Hepatocyte (in vitro differentiated cells): ENCODE results near the gene ENO2. TPM values are rescaled to one million over a fixed set of nuclear protein-coding genes. Genes with fewer than 3 reads are reported as not detected.
"Not testable (repeated sequence)": the region's sequence is repeated elsewhere in the genome, so short reads cannot be mapped to it uniquely, and the experiment has no call there.

Experiments used
- DNase-seq: peaks from one replicate; pipeline ENCODE4 v3.0.0-alpha.2; 2016; ENCODE audit warnings: low spot score
- H2AFZ ChIP-seq: fragments of 200-600 bp; sonication (generic); 2 replicates; pipeline ENCODE4 v1.6.0; 2016; ENCODE audit warnings: antibody characterized with exemption, mild to moderate bottlenecking
- H3K27ac ChIP-seq: fragments of 200-600 bp; sonication (generic); 2 replicates; pipeline ENCODE4 v1.5.1; 2016; ENCODE audit warnings: mild to moderate bottlenecking
- H3K27me3 ChIP-seq: fragments of 200-600 bp; sonication (generic); 2 replicates; pipeline ENCODE4 v1.6.1; 2016
- H3K36me3 ChIP-seq: fragments of 200-600 bp; sonication (generic); replicated peaks from 2 replicates; pipeline ENCODE4 v1.5.1; 2016; ENCODE audit warnings: low read depth; ENCODE audit not compliant: insufficient read depth
- H3K4me1 ChIP-seq: fragments of 200-600 bp; sonication (generic); 2 replicates; pipeline ENCODE4 v1.5.1; 2016; ENCODE audit warnings: mild to moderate bottlenecking, moderate library complexity; ENCODE audit not compliant: insufficient read depth
- H3K4me2 ChIP-seq: fragments of 200-600 bp; sonication (generic); 2 replicates; pipeline ENCODE4 v1.6.0; 2016
- H3K4me3 ChIP-seq: fragments of 200-600 bp; sonication (generic); 2 replicates; pipeline ENCODE4 v1.5.1; 2016; ENCODE audit warnings: mild to moderate bottlenecking
- H3K79me2 ChIP-seq: fragments of 200-600 bp; sonication (generic); 2 replicates; pipeline ENCODE4 v1.6.0; 2017; ENCODE audit warnings: mild to moderate bottlenecking
- H3K9me2 ChIP-seq: fragments of 200-600 bp; sonication (generic); replicated peaks from 2 replicates; pipeline ENCODE4 v1.6.0; 2017; ENCODE audit warnings: mild to moderate bottlenecking; ENCODE audit not compliant: insufficient read depth
- H3K9me3 ChIP-seq: fragments of 200-600 bp; sonication (generic); 2 replicates; pipeline ENCODE4 v1.5.1; 2016; ENCODE audit warnings: low read depth, mild to moderate bottlenecking
- H4K20me1 ChIP-seq: fragments of 200-600 bp; sonication (generic); 2 replicates; pipeline ENCODE4 v1.6.0; 2016; ENCODE audit warnings: mild to moderate bottlenecking; ENCODE audit not compliant: insufficient read depth, poor library complexity, severe bottlenecking
- EZH2 ChIP-seq: fragments of 200-600 bp; sonication (generic); IDR thresholded peaks from 2 replicates; pipeline ENCODE4 v1.6.1; 2016; ENCODE audit warnings: antibody characterized with exemption, mild to moderate bottlenecking, borderline replicate concordance
- EZH2phosphoT487 ChIP-seq: fragments of 200-600 bp; sonication (generic); IDR thresholded peaks from one replicate; pipeline ENCODE4 v1.6.1; 2018; ENCODE audit warnings: antibody characterized with exemption, mild to moderate bottlenecking, low read depth, moderate library complexity; ENCODE audit not compliant: unreplicated experiment, severe bottlenecking
- WGBS: methylation state at CpG from one replicate; pipeline ENCODE4 v1.1.6; 2016; ENCODE audit warnings: low lambda C conversion rate; ENCODE audit errors: missing lambda C conversion rate; 5-methylcytosine and 5-hydroxymethylcytosine counted together
- polyA plus RNA-seq: library from polyadenylated mRNA; unstranded; fragments of >200 nt; fragmentation: Nextera tagmentation; extraction: Ambion mirVana; gene quantifications from 2 replicates; pipeline ENCODE4 v1.2.1, GENCODE V29; 2016
- total RNA-seq: library from RNA; depleted of rRNA; stranded (reverse); fragments of >200 nt; gene quantifications from 2 replicates; pipeline ENCODE4 v1.2.3, GENCODE V29; 2014
- TF ChIP-seq, protein P1 (sequence below): fragments of 200-600 bp; sonication (generic); IDR thresholded peaks from 2 replicates; pipeline ENCODE4 v1.5.1; 2016; ENCODE audit warnings: antibody characterized with exemption, mild to moderate bottlenecking; ENCODE audit not compliant: poor library complexity

ENO2 gene
- total RNA-seq (11.1 and 11.8 TPM in 2 replicates), polyA plus RNA-seq (14.2 and 18.8 TPM in 2 replicates)

DNA sequence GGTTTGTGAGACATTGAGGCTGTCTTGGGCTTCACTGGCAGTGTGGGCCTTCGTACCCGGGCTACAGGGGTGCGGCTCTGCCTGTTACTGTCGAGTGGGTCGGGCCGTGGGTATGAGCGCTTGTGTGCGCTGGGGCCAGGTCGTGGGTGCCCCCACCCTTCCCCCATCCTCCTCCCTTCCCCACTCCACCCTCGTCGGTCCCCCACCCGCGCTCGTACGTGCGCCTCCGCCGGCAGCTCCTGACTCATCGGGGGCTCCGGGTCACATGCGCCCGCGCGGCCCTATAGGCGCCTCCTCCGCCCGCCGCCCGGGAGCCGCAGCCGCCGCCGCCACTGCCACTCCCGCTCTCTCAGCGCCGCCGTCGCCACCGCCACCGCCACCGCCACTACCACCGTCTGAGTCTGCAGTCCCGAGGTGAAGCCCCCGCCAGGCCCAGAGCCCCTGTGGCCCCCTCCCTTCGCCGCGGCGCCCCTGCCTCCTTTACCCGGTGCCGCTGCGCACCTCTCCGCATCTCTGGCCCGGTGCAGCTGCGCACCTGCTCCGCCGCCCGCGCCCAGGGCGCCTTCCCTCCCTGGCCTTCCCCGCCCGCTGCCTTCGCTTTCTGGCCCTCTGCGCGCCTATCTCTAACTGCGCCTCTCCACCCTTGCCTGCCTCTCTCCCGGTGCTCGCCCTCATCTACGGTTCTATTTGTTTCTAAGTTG, at the start of gene ENO2:
TSS of gene ENO2 (plus strand) at position 335 of the 701 bp plus-strand sequence. CDS start 1,253 bp downstream, outside the sequence.
- H3K36me3 ChIP-seq, result no peaks in the 10 kb centered on the region
- no peaks in the 10 kb centered on the region for H3K79me2 ChIP-seq
- peak; percentile 86 for DNase-seq
- peak within 1 kb of the TSS; percentile 48 for H3K27ac ChIP-seq
- H3K9me2 ChIP-seq, result no peaks in the 10 kb centered on the region
- H3K4me3 ChIP-seq, result peak within 1 kb of the TSS; percentile 52
- H4K20me1 ChIP-seq, result no peaks in the 10 kb centered on the region
- peaks cover 16% of the 10 kb centered on the region for H3K27me3 ChIP-seq
- H3K9me3 ChIP-seq, result no peaks in the 10 kb centered on the region
- 3% methylated on average over 20 of the region's 68 CpGs for WGBS
- peak within 1 kb of the TSS; percentile 96 for H2AFZ ChIP-seq
- peak within 1 kb of the TSS; percentile 99 for H3K4me2 ChIP-seq
- H3K4me1 ChIP-seq, result peaks cover 11% of the 10 kb centered on the region
- TF ChIP-seq EZH2phosphoT487 (no peak), EZH2 (no peak)
- TF ChIP-seq, protein P1, sequence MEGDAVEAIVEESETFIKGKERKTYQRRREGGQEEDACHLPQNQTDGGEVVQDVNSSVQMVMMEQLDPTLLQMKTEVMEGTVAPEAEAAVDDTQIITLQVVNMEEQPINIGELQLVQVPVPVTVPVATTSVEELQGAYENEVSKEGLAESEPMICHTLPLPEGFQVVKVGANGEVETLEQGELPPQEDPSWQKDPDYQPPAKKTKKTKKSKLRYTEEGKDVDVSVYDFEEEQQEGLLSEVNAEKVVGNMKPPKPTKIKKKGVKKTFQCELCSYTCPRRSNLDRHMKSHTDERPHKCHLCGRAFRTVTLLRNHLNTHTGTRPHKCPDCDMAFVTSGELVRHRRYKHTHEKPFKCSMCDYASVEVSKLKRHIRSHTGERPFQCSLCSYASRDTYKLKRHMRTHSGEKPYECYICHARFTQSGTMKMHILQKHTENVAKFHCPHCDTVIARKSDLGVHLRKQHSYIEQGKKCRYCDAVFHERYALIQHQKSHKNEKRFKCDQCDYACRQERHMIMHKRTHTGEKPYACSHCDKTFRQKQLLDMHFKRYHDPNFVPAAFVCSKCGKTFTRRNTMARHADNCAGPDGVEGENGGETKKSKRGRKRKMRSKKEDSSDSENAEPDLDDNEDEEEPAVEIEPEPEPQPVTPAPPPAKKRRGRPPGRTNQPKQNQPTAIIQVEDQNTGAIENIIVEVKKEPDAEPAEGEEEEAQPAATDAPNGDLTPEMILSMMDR, result no peak

DNA sequence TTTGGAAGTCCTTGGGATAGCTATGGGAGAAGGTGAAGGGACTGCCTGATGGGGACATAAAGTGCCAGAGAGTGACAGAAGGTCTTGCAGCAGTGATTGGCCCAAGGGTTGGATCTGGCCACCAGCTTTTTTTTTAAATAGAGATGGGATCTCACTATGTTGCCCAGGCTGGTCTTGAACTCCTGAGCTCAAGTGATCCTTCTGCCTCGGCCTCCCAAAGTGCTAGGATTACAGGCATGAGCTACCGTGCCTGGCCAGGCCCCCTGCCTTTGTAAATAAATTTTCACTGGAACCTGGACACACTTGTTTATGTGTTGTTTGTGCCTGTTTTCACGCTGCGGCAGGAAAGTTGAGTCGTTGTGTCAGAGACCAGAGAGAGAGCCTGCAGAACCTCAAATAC, 49.1 kb upstream of the ENO2 start:
- not testable (repeated sequence) for H3K27ac ChIP-seq, H3K36me3 ChIP-seq, H3K9me2 ChIP-seq, H2AFZ ChIP-seq, H3K27me3 ChIP-seq, H3K9me3 ChIP-seq, H3K4me2 ChIP-seq, H3K4me3 ChIP-seq, DNase-seq
- Histone ChIP-seq H3K79me2 (peaks cover 22% of the 10 kb centered on the region), H3K4me1 (peaks cover 11% of the 10 kb centered on the region), H4K20me1 (peaks cover 19% of the 10 kb centered on the region)
- WGBS, result 93% methylated on average over 5 of the region's 5 CpGs

DNA sequence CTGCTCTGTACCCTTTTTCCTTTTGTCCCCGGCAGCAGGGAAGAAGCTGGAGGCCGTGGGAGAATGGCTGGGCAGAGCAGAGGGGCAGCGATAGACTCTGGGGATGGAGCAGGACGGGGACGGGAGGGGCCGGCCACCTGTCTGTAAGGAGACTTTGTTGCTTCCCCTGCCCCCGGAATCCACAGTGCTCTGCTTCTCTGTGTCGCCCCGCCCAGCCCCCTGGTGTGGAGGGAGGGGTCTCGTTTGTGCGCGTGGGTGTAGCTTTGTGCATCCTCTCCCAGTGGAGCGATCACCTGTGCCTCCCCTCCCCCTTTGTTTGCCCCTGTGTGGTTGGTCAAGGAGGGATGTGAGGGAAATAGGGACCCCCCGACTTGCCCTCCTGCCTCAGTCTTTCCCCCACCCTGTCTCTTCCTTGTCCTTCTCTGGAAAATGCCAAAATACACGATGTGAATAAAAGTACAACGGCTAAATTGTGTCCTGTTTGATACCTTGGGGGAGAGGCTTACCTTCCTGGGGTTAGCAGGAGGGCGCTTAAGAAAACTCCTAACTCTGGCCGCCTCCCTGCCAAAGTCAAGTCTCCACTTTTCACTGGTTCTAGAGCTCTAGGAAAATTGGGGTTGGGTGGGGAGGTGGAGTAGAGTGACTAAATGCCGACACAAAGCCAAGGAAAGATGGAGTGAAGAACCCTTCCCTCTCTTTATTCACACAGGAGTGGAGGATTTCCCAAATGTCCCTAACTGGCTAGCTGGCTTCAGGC, 48.0 kb upstream of the ENO2 start:
- Histone ChIP-seq H3K36me3 (no peaks in the 10 kb centered on the region), H4K20me1 (peaks cover 20% of the 10 kb centered on the region), H3K4me3 (no peak overlapping the region), H3K27me3 (no peaks in the 10 kb centered on the region), H3K4me2 (peak overlapping the region; percentile 84), H3K27ac (peak overlapping the region; percentile 72), H3K4me1 (peaks cover 15% of the 10 kb centered on the region), H3K9me3 (no peaks in the 10 kb centered on the region), H3K79me2 (peaks cover 29% of the 10 kb centered on the region), H3K9me2 (no peaks in the 10 kb centered on the region), H2AFZ (no peak overlapping the region)
- no peak for DNase-seq
- 82% methylated on average over 14 of the region's 19 CpGs for WGBS
- TF ChIP-seq EZH2 (no peak), EZH2phosphoT487 (no peak)
- TF ChIP-seq, protein P1, result no peak

DNA sequence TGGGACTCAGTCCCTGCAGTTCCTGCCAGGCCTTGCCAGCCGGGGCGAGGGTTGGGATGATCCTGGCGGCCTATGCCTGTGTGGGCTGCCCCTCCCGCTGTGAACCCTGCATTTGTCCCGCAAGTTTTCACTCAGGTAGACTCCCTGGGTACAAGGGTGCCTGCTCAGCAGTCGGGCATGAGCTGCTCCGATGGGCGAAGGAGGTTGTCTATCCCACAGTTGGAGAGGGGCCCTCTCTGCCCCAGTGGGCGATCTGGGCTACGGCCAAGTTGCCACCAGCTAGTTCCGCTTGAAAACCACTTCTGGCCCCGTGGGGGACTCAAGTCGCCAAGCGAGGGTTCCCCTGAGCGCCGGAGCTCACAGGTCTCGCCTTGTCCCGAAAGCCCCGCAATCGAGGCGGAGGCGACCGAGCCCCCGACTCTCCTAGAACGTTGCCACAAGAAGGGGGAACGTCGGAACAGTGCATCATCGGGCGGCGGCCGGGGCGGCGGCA, 47.4 kb upstream of the ENO2 start:
- Histone ChIP-seq H3K79me2 (peaks cover 31% of the 10 kb centered on the region), H3K4me2 (peak overlapping the region; percentile 84), H4K20me1 (peaks cover 21% of the 10 kb centered on the region), H3K9me2 (no peaks in the 10 kb centered on the region), H2AFZ (peak overlapping the region; percentile 37), H3K27me3 (no peaks in the 10 kb centered on the region), H3K4me3 (no peak overlapping the region), H3K4me1 (peaks cover 21% of the 10 kb centered on the region), H3K9me3 (no peaks in the 10 kb centered on the region), H3K36me3 (no peaks in the 10 kb centered on the region), H3K27ac (peak overlapping the region; percentile 72)
- TF ChIP-seq EZH2phosphoT487, result no peak
- TF ChIP-seq, protein P1, result no peak
- WGBS, result 13% methylated on average over 29 of the region's 33 CpGs
- DNase-seq, result no peak
